Fibroblast of lung (primary cell): ENCODE data around the gene GRIN2A. TPM values are rescaled to one million over a fixed set of nuclear protein-coding genes. Genes with fewer than 3 reads are reported as not detected.
"Not testable (repeated sequence)": the region's sequence is repeated elsewhere in the genome, so short reads cannot be mapped to it uniquely, and the experiment has no call there.

ENCODE experiments used
- DNase-seq, 2 donors: peaks; one replicate each; pipeline versions ENCODE4 v3.0.0 to v3.0.0-alpha.2; 2010; ENCODE audit warnings: low read depth in 2 of 2
- H2AFZ ChIP-seq: 2 replicates; pipeline ENCODE4 v1.5.1; 2012; ENCODE audit warnings: low read length, control low read depth, inconsistent platforms
- H3K27ac ChIP-seq: 2 replicates; pipeline ENCODE4 v1.5.1; 2011; ENCODE audit warnings: low read length, control low read depth; ENCODE audit not compliant: insufficient read depth
- H3K27me3 ChIP-seq: 2 replicates; pipeline ENCODE4 v1.5.1; 2011; ENCODE audit warnings: mild to moderate bottlenecking, low read length; ENCODE audit not compliant: control insufficient read depth, insufficient read depth
- H3K36me3 ChIP-seq: 2 replicates; pipeline ENCODE4 v1.5.1; 2011; ENCODE audit warnings: low read length; ENCODE audit not compliant: control insufficient read depth, insufficient read depth
- H3K4me1 ChIP-seq: 2 replicates; pipeline ENCODE4 v1.5.1; 2011; ENCODE audit warnings: low read length; ENCODE audit not compliant: control insufficient read depth, insufficient read depth; ENCODE audit errors: extremely low read depth
- H3K4me2 ChIP-seq: 2 replicates; pipeline ENCODE4 v1.5.1; 2011; ENCODE audit warnings: low read length, control low read depth; ENCODE audit not compliant: insufficient read depth; ENCODE audit errors: extremely low read depth
- H3K4me3 ChIP-seq, 4 experiments: fragments of 200-600 bp in 1 of 4; sonication (generic) in 1 of 4; replicated peaks in 1 of 4; 2 replicates each; pipeline ENCODE4 v1.5.1; 2011 to 2016; ENCODE audit warnings: low read length in 4 of 4, low read depth in 3 of 4, mild to moderate bottlenecking in 3 of 4, control low read depth in 2 of 4, inconsistent platforms in 1 of 4, mixed read lengths in 1 of 4; ENCODE audit not compliant: insufficient read depth in 1 of 4; ENCODE audit errors: control extremely low read depth in 1 of 4
- H3K79me2 ChIP-seq: 2 replicates; pipeline ENCODE4 v1.5.1; 2012; ENCODE audit warnings: mild to moderate bottlenecking, low read length, inconsistent platforms; ENCODE audit not compliant: control insufficient read depth, insufficient read depth
- H3K9ac ChIP-seq: 2 replicates; pipeline ENCODE4 v1.5.1; 2011; ENCODE audit warnings: mild to moderate bottlenecking, low read length, control low read depth; ENCODE audit not compliant: insufficient read depth
- H3K9me3 ChIP-seq: 2 replicates; pipeline ENCODE4 v1.5.1; 2012; ENCODE audit warnings: low read depth, low read length; ENCODE audit not compliant: control insufficient read depth, insufficient read depth
- H4K20me1 ChIP-seq: 2 replicates; pipeline ENCODE4 v1.5.1; 2011; ENCODE audit warnings: low read length; ENCODE audit not compliant: control insufficient read depth, insufficient read depth; ENCODE audit errors: extremely low read depth
- CTCF ChIP-seq, 2 donors: IDR thresholded peaks in 1 of 2; conservative IDR thresholded peaks in 1 of 2; 1 replicate in 1 of 2; 2 replicates in 1 of 2; pipeline ENCODE4 v1.5.1; 2011 to 2012; ENCODE audit warnings: low read length in 2 of 2, control low read depth in 1 of 2, inconsistent platforms in 1 of 2, low read depth in 1 of 2, mild to moderate bottlenecking in 1 of 2
- EZH2 ChIP-seq: IDR thresholded peaks from 2 replicates; pipeline ENCODE4 v1.5.1; 2012; ENCODE audit warnings: low read length, control low read depth, mild to moderate bottlenecking; ENCODE audit errors: missing control alignments
- polyA plus RNA-seq, 2 donors: library from polyadenylated mRNA; depleted of rRNA in 1 of 2; stranded (reverse) in 1 of 2; unstranded in 1 of 2; fragments of >200 nt; gene quantifications; 2 replicates each; pipeline ENCODE4 v1.2.1, GENCODE V29; 2011 to 2012; ENCODE audit warnings: missing spikeins in 1 of 2
- total RNA-seq: library from RNA; depleted of rRNA; stranded (reverse); fragments of >200 nt; gene quantifications from 2 replicates; pipeline ENCODE4 v1.2.1, GENCODE V29; 2014

Gene GRIN2A
- total and polyA plus RNA-seq, 2 donors (not counting 1 experiment from before 2014, with no cell fraction given) = 0.15 to 0.33 TPM

DNA sequence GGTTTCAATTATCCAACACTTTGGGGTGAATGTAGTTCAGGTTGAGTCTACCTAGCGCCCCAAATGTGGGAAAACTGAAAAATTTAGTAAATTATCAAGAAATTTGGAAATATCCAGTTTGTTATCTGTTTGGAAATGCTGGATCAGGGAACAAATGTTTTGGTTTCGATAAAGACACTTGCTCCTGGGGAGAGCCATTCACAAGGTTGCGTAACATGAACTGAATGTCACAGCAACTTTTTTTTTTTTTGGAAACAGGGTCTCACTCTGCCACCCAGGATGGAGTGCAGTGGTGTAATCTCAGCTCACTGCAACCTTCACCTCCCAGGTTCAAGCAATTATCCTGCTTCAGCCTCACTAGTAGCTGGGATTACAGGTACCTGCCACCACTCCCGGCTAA lies 286.4 kb downstream of the GRIN2A start:
- no peaks in the 10 kb centered on the region for H3K79me2 ChIP-seq
- H3K9ac ChIP-seq = no peak overlapping the region
- H3K27ac ChIP-seq = no peak overlapping the region
- TF ChIP-seq CTCF (conservative IDR thresholded peaks at IDR 0.05 in 1 of 2, IDR thresholded peaks at IDR 0.05 in 1 of 2; ENCODE audit: low read depth in 1 of 2, low read length in 2 of 2) = no peak
- TF ChIP-seq EZH2 = no peak
- no peak overlapping the region for H3K4me2 ChIP-seq
- H3K9me3 ChIP-seq = no peaks in the 10 kb centered on the region
- H3K27me3 ChIP-seq = no peaks in the 10 kb centered on the region
- no peaks in the 10 kb centered on the region for H3K36me3 ChIP-seq
- H3K4me1 ChIP-seq = no peaks in the 10 kb centered on the region
- no peaks in the 10 kb centered on the region for H4K20me1 ChIP-seq
- DNase-seq = no peak
- H2AFZ ChIP-seq = no peak overlapping the region
- H3K4me3 ChIP-seq = no peak overlapping the region

- H2AFZ ChIP-seq = no peak overlapping the region
- no peaks in the 10 kb centered on the region for H3K79me2 ChIP-seq
- no peak for DNase-seq
- H3K4me1 ChIP-seq = no peaks in the 10 kb centered on the region
- no peak overlapping the region for H3K4me2 ChIP-seq
- H3K4me3 ChIP-seq = no peak overlapping the region
- H3K9ac ChIP-seq = no peak overlapping the region
- no peak overlapping the region for H3K27ac ChIP-seq
- H3K27me3 ChIP-seq = no peaks in the 10 kb centered on the region
- no peaks in the 10 kb centered on the region for H4K20me1 ChIP-seq
- no peaks in the 10 kb centered on the region for H3K9me3 ChIP-seq
- TF ChIP-seq CTCF (conservative IDR thresholded peaks at IDR 0.05 in 1 of 2, IDR thresholded peaks at IDR 0.05 in 1 of 2; ENCODE audit: low read depth in 1 of 2, low read length in 2 of 2) = no peak
- no peak for TF ChIP-seq EZH2
- no peaks in the 10 kb centered on the region for H3K36me3 ChIP-seq
These were observed 296.4 kb downstream of the GRIN2A start for GRCh38 chr16:9885876-9886275.

- no peak overlapping the region for H3K4me3 ChIP-seq
- no peak for DNase-seq
- TF ChIP-seq EZH2 (no peak), CTCF (conservative IDR thresholded peaks at IDR 0.05 in 1 of 2, IDR thresholded peaks at IDR 0.05 in 1 of 2; ENCODE audit: low read depth in 1 of 2, low read length in 2 of 2) (no peak)
- H3K27me3 ChIP-seq = no peaks in the 10 kb centered on the region
- H2AFZ ChIP-seq = no peak overlapping the region
- no peaks in the 10 kb centered on the region for H3K4me1 ChIP-seq
- H3K4me2 ChIP-seq = no peak overlapping the region
- H3K27ac ChIP-seq = no peak overlapping the region
- no peaks in the 10 kb centered on the region for H3K79me2 ChIP-seq
- H3K9me3 ChIP-seq = no peaks in the 10 kb centered on the region
- H4K20me1 ChIP-seq = no peaks in the 10 kb centered on the region
- H3K36me3 ChIP-seq = no peaks in the 10 kb centered on the region
- no peak overlapping the region for H3K9ac ChIP-seq
These were observed 296.8 kb downstream of the GRIN2A start for GRCh38 chr16:9885467-9885866.

- H2AFZ ChIP-seq, H3K79me2 ChIP-seq, H3K27ac ChIP-seq, H3K27me3 ChIP-seq, H3K9me3 ChIP-seq, H3K4me2 ChIP-seq, H3K4me3 ChIP-seq, H4K20me1 ChIP-seq, DNase-seq, H3K9ac ChIP-seq, H3K4me1 ChIP-seq, H3K36me3 ChIP-seq: not testable (repeated sequence)
These were observed 306.2 kb downstream of the GRIN2A start for GRCh38 chr16:9875981-9876380.
